C4-2B (cell line): ENCODE results near the gene UGT1A10.

Experiments
- H3K27ac ChIP-seq: fragments of 450-650 bp; 2 replicates; pipeline ENCODE4 v1.5.1; 2017
- ZFX ChIP-seq: fragments of 450-650 bp; IDR thresholded peaks from 2 replicates; pipeline ENCODE4 v1.6.1; 2017
- TF ChIP-seq, protein P1 (sequence below): fragments of 450-650 bp; conservative IDR thresholded peaks from 2 replicates; pipeline ENCODE4 v1.5.1; 2017; ENCODE audit warnings: mild to moderate bottlenecking

Gene UGT1A10

DNA sequence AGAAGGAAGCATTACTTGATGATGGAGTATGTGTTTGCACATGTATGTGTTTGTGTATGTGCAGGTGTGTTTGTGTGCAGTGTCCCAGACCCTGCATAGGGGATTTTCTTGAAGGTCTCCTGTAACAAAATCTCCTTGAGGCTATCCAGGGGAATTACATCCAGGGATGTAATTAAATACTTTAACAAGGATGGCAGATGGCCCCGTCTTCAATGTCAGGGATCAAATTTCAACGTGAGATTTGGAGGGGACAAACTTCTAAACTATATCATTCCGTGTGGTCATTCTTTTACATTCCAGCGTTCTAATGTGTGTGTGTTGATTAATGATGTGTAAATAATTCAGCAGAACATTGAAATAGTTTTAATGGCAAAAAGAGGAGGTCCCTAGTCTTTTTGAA lies 38.7 kb downstream of the UGT1A10 start:
- TF ChIP-seq, protein P1, sequence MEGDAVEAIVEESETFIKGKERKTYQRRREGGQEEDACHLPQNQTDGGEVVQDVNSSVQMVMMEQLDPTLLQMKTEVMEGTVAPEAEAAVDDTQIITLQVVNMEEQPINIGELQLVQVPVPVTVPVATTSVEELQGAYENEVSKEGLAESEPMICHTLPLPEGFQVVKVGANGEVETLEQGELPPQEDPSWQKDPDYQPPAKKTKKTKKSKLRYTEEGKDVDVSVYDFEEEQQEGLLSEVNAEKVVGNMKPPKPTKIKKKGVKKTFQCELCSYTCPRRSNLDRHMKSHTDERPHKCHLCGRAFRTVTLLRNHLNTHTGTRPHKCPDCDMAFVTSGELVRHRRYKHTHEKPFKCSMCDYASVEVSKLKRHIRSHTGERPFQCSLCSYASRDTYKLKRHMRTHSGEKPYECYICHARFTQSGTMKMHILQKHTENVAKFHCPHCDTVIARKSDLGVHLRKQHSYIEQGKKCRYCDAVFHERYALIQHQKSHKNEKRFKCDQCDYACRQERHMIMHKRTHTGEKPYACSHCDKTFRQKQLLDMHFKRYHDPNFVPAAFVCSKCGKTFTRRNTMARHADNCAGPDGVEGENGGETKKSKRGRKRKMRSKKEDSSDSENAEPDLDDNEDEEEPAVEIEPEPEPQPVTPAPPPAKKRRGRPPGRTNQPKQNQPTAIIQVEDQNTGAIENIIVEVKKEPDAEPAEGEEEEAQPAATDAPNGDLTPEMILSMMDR = peak; percentile 37
- no peak for TF ChIP-seq ZFX
- H3K27ac ChIP-seq = no peak overlapping the region

DNA sequence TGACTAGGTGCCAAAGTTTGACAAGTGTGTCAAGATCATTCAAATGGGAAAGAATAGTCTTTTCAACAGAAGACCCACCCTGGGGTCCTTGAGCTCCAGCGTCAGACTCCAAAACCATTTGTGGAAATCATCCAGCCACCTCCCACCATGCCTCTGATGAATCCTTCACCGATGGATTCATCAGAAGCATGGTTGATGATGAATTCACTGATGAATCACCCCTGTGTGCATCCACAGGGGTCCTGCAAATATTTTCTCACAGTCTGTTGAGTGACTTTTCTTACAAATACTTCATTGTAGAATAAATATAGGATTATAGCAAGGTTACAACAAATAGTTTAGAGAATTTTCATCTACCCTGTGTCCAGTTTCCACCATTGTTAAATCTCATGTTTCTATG lies 39.8 kb downstream of the UGT1A10 start:
- TF ChIP-seq ZFX = no peak
- TF ChIP-seq, protein P1 = no peak

DNA sequence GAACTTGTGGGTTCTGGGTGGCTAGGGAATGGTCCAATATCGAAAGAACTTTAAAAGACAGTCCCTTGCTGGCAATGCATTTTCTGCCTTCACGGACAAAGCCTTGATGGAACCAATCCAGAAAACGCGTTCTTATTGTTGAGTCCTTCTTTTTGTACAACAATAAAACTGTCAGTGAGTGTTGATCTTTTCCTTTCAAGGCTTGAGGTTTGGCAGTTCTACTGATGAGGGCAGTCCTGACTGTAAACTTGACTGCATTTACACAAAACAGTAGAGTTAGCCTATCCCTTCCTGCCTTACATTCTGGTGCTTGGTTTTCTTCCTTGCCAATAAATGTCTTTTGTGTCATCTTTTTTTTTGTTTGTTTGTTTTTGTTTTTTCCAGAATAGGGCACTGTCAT lies 42.9 kb downstream of the UGT1A10 start:
- no peak for TF ChIP-seq ZFX
- TF ChIP-seq, protein P1 = no peak
- no peak overlapping the region for H3K27ac ChIP-seq

More for the DNA sequence above, 39.8 kb downstream of the UGT1A10 start:
- H3K27ac ChIP-seq = no peak overlapping the region

DNA sequence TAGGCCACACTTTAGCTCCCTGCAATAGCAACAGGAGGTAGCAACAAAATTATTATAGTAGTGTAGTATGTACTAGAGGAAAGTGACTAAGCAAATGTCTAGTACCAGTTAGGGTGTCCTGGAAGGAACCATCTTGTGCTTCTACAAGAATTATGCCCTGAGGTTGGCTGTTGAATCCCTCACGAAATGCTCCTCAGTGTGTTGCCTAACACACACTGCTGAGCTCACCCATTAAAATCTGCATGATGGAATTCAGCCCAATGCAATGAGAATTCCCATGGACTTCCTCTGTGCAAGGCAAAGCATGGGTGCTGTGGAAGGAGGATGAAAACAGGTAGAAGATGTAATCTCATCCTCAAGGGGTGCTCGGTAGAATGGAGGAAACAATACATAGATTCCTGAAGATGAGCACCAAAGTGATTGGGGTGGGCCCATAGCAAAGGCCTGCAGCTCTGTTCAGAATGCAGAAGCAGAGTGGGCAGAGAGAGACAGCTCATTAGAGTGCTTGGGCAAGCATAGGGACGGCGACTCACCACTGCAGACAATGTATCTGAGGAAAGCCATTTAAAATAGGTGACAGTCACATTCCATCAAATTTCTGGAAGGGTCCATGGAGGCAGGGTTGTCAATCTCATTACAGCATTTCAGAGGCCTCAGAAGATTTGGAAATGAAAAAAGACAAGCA lies 44.3 kb downstream of the UGT1A10 start:
- TF ChIP-seq ZFX = no peak
- TF ChIP-seq, protein P1 = no peak
- no peak overlapping the region for H3K27ac ChIP-seq

DNA sequence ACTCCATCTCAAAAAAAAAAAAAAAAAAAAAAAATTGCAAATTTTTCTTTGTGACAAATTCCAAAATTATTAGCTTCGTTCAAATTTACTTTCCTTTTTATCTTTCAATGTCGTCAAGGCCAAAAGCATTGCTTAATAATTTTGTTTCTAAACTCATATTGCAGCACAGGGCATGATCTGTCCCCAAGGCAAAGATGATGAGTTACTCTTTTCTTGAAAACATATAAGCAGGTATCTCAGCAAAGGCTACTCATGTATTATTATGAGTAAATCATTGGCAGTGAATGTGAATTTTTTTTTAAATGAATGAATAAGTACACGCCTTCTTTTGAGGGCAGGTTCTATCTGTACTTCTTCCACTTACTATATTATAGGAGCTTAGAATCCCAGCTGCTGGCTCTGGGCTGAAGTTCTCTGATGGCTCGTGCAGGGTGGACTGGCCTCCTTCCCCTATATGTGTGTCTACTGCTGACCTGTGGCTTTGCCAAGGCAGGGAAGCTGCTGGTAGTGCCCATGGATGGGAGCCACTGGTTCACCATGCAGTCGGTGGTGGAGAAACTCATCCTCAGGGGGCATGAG lies 45.4 kb downstream of the UGT1A10 start, which contains the start of gene UGT1A7:
Gene UGT1A7 (plus strand): TSS at position 381 of the 579 bp plus-strand sequence. CDS start 37 bp downstream, at position 418.
- no peak within 1 kb of the TSS for H3K27ac ChIP-seq
- no peak for TF ChIP-seq ZFX
- TF ChIP-seq, protein P1 = no peak

DNA sequence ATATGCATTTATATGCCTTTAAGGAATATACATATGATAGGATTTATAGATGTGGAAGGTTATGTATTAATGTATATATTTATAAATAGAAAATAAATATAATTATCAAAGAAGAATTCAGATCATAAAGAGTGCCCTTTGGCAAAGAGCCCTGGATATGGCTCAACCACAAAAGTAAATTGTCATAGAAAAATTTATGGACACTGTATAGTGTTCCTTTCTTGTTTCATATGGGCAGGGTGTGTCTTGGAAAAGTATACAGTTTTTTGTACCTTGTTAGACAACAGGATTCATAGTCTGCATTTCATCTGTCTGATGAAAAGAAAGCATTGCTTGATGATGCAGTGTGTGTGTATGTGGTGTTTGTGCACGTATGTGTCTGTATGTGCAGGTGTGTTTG lies 48.4 kb downstream of the UGT1A10 start:
- TF ChIP-seq, protein P1 = no peak
- no peak for TF ChIP-seq ZFX
- no peak overlapping the region for H3K27ac ChIP-seq

DNA sequence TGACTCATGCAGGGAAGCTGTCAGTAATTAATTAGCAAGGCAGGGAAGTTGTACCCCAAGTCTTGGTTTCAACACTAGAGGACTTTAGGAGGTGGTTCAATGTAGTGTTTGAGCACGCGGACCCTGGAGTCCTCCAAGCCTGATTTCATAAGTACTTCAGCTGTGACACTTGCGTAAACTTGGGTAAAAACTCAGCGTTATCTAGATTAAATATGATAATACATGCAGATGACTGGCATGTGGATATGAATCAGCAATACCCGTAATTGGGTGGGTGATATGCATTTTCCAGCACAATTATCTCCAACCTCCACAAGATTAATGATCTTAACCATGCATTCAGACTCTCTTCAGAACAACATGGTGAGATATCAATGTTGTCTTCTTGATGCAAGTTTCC lies 50.7 kb downstream of the UGT1A10 start:
- no peak for TF ChIP-seq ZFX
- TF ChIP-seq, protein P1 = no peak
- H3K27ac ChIP-seq = no peak overlapping the region
